Measurements from ENCODE around the gene NUDT22. TPM values are rescaled to one million over a fixed set of nuclear protein-coding genes. Genes with fewer than 3 reads are reported as not detected.

Gene NUDT22
- polyA plus RNA-seq, 1 donor from 2014 or later = 47.3 TPM

DNA sequence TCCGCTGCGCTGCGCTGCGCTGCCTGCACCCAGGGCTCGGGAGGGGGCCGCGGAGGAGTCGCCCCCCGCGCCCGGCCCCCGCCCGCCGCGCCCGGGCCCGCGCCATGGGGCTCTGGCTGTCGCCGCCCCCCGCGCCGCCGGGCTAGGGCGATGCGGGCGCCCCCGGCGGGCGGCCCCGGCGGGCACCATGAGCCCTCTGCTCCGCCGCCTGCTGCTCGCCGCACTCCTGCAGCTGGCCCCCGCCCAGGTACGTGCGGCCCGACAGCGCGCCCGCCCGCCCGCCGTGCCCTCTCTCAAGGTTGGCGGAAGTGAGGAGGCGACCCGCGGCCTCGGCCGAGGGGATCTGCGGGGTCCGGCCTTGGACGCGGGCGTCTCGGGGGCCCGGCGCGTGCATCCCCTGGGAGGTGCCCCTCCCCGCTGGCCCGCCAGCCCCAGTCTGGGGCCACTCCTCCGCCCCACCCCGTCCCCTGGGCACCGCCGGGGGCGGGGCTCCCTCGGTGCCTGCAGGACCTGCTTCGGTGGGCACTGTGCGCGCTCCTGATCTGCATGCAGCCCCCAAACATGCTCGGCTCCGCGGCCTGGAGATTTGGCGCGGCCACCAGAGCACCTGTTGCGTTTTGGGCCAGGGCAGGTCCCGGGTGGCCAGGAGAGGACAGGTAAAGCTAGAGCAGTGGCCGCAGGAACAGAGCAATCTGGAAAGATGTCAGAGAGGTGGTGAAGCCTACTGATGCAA, 8.7 kb downstream of the NUDT22 start:
- H4K20me1 ChIP-seq (ENCODE audit: insufficient read depth) = no peaks in the 10 kb centered on the region
- TF ChIP-seq MXI1 (conservative IDR thresholded peaks at IDR 0.05; ENCODE audit: poor library complexity, severe bottlenecking) (no peak), CTCF (IDR thresholded peaks at IDR 0.05; ENCODE audit: poor library complexity, severe bottlenecking) (peak; percentile 28), SMC3 (conservative IDR thresholded peaks at IDR 0.05; ENCODE audit: poor library complexity) (no peak), POLR2AphosphoS5 (IDR thresholded peaks at IDR 0.05) (no peak)
- no peaks in the 10 kb centered on the region for H3F3A ChIP-seq (ENCODE audit: insufficient read depth, low read length, poor library complexity, severe bottlenecking)
- peak overlapping the region; percentile 36 for H3K9ac ChIP-seq (ENCODE audit: low read length)
- no peaks in the 10 kb centered on the region for H3K9me3 ChIP-seq (ENCODE audit: low read length)
- H3K79me2 ChIP-seq (replicated peaks; ENCODE audit: insufficient read depth, low read length) = no peaks in the 10 kb centered on the region
- H3K4me3 ChIP-seq (ENCODE audit: low read length) = peak overlapping the region; percentile 59
- no peak overlapping the region for H3K27ac ChIP-seq (ENCODE audit: low read length)
- H3K4me2 ChIP-seq (ENCODE audit: low read length) = no peak overlapping the region
- H3K9me2 ChIP-seq (ENCODE audit: insufficient read depth, low read length) = no peaks in the 10 kb centered on the region
- no peak overlapping the region for H2AFZ ChIP-seq (ENCODE audit: low read depth, low read length)
- peaks cover 8% of the 10 kb centered on the region for H3K27me3 ChIP-seq (ENCODE audit: insufficient read depth, low read depth, low read length)
- no peaks in the 10 kb centered on the region for H3K36me3 ChIP-seq (ENCODE audit: insufficient read depth, low read length)

- no peak overlapping the region for H2AFZ ChIP-seq (ENCODE audit: low read depth, low read length)
- H3K27ac ChIP-seq (ENCODE audit: low read length) = no peak overlapping the region
Observed at GRCh38 chr11:64235437-64236161, 9.5 kb downstream of the NUDT22 start.

More at GRCh38 chr11:64235437-64236161, 9.5 kb downstream of the NUDT22 start:
- Histone ChIP-seq H3K9me3 (ENCODE audit: low read length) (no peaks in the 10 kb centered on the region), H3K4me3 (ENCODE audit: low read length) (no peak overlapping the region), H3K9me2 (ENCODE audit: insufficient read depth, low read length) (no peaks in the 10 kb centered on the region), H3K79me2 (replicated peaks; ENCODE audit: insufficient read depth, low read length) (no peaks in the 10 kb centered on the region), H3F3A (ENCODE audit: insufficient read depth, low read length, poor library complexity, severe bottlenecking) (no peaks in the 10 kb centered on the region), H3K36me3 (ENCODE audit: insufficient read depth, low read length) (no peaks in the 10 kb centered on the region), H3K4me2 (ENCODE audit: low read length) (no peak overlapping the region), H4K20me1 (ENCODE audit: insufficient read depth) (no peaks in the 10 kb centered on the region), H3K9ac (ENCODE audit: low read length) (no peak overlapping the region), H3K27me3 (ENCODE audit: insufficient read depth, low read depth, low read length) (peaks cover 8% of the 10 kb centered on the region)
- TF ChIP-seq REST (IDR thresholded peaks at IDR 0.05; ENCODE audit: borderline replicate concordance) (no peak), EP300 (conservative IDR thresholded peaks at IDR 0.05; ENCODE audit: poor library complexity, severe bottlenecking) (no peak), SMC3 (conservative IDR thresholded peaks at IDR 0.05; ENCODE audit: poor library complexity) (no peak), CTCF (IDR thresholded peaks at IDR 0.05; ENCODE audit: poor library complexity, severe bottlenecking) (no peak), POLR2AphosphoS5 (IDR thresholded peaks at IDR 0.05) (no peak)

Data from neural cell (in vitro differentiated cells).